CD4-positive, alpha-beta memory T cell (primary cell): ENCODE measurements around the gene RERE. TPM values are rescaled to one million over a fixed set of nuclear protein-coding genes. Genes with fewer than 3 reads are reported as not detected.
"Not testable (repeated sequence)": the region's sequence is repeated elsewhere in the genome, so short reads cannot be mapped to it uniquely, and the experiment has no call there.

ENCODE experiments used
- CTCF ChIA-PET: fragments of 350-600 bp; sonication (Branson Sonifier 250); formaldehyde crosslinking; loops from one replicate; lab custom pipeline; 2021; ENCODE audit warnings: inconsistent platforms; ENCODE audit not compliant: partially characterized antibody; lab: Charles Lee
- POLR2A ChIA-PET: fragments of 350-600 bp; sonication (Branson Sonifier 250); formaldehyde crosslinking; loops from one replicate; lab custom pipeline; 2021; ENCODE audit not compliant: partially characterized antibody; lab: Charles Lee
- DNase-seq, 5 donors: peaks; one replicate each; pipeline versions ENCODE4 v3.0.0 to v3.0.0-alpha.2; 2020 to 2022; ENCODE audit warnings: mixed read lengths in 1 of 5
- H3K27ac ChIP-seq: one replicate; pipeline ENCODE4 v1.7.0; 2013; ENCODE audit warnings: low read depth, low read length
- H3K27me3 ChIP-seq: 2 replicates; pipeline ENCODE4 v1.7.0; 2013; ENCODE audit warnings: mild to moderate bottlenecking, low read length, moderate library complexity; ENCODE audit not compliant: insufficient read depth
- H3K36me3 ChIP-seq: 2 replicates; pipeline ENCODE4 v1.7.0; 2013; ENCODE audit warnings: mild to moderate bottlenecking, low read length, moderate library complexity; ENCODE audit not compliant: insufficient read depth
- H3K4me1 ChIP-seq: 2 replicates; pipeline ENCODE4 v1.7.0; 2013; ENCODE audit warnings: mild to moderate bottlenecking, low read length, moderate library complexity; ENCODE audit not compliant: insufficient read depth
- H3K4me3 ChIP-seq, 2 donors: one replicate each; pipeline ENCODE4 v1.7.0; 2013; ENCODE audit warnings: low read length in 2 of 2, mild to moderate bottlenecking in 1 of 2
- H3K9me3 ChIP-seq, 2 donors: one replicate each; pipeline ENCODE4 v1.7.0; 2013; ENCODE audit warnings: low read length in 2 of 2, control low read depth in 1 of 2; ENCODE audit not compliant: control insufficient read depth in 1 of 2
- H3K27ac Mint-ChIP-seq, 7 donors: one replicate each; pipeline ENCODE4 v1.8.0; 2020 to 2021; ENCODE audit warnings: mixed read lengths in 7 of 7, mild to moderate bottlenecking in 6 of 7, inconsistent platforms in 3 of 7, moderate library complexity in 3 of 7
- H3K27me3 Mint-ChIP-seq, 2 donors: one replicate each; pipeline ENCODE4 v1.8.0; 2020 to 2021; ENCODE audit warnings: mixed read lengths in 2 of 2
- H3K36me3 Mint-ChIP-seq, 2 donors: one replicate each; pipeline ENCODE4 v1.8.0; 2020 to 2021; ENCODE audit warnings: mixed read lengths in 2 of 2, inconsistent platforms in 1 of 2, mild to moderate bottlenecking in 1 of 2
- H3K4me1 Mint-ChIP-seq, 4 donors: one replicate each; pipeline ENCODE4 v1.8.0; 2020 to 2021; ENCODE audit warnings: mixed read lengths in 4 of 4, mild to moderate bottlenecking in 1 of 4
- H3K4me3 Mint-ChIP-seq, 8 donors: one replicate each; pipeline ENCODE4 v1.8.0; 2020 to 2021; ENCODE audit warnings: mixed read lengths in 8 of 8, mild to moderate bottlenecking in 7 of 8, moderate library complexity in 6 of 8, inconsistent platforms in 3 of 8
- H3K9me3 Mint-ChIP-seq, 8 donors: one replicate each; pipeline ENCODE4 v1.8.0; 2020 to 2021; ENCODE audit warnings: mixed read lengths in 8 of 8, mild to moderate bottlenecking in 5 of 8, inconsistent platforms in 3 of 8, moderate library complexity in 1 of 8
- intact Hi-C: fragments of 100-400 bp; cut with micrococcal nuclease; formaldehyde crosslinking; loops from one replicate; pipeline ENCODE4 v1.15.1; 2023
- polyA plus RNA-seq, 2 donors: library from polyadenylated mRNA; unstranded; fragments of 300-500 nt; fragmentation: Illumina TruSeq; gene quantifications; one replicate each; pipeline ENCODE4 v1.2.3, GENCODE V29; 2021
- total RNA-seq, 2 experiments: library from RNA; stranded (reverse); gene quantifications; one replicate each; pipeline ENCODE4 v1.2.3, GENCODE V29; 2021

The RERE gene
- total and polyA plus RNA-seq, 4 experiments from 2014 or later, result 0.38 to 117 (median 60.3) TPM

DNA sequence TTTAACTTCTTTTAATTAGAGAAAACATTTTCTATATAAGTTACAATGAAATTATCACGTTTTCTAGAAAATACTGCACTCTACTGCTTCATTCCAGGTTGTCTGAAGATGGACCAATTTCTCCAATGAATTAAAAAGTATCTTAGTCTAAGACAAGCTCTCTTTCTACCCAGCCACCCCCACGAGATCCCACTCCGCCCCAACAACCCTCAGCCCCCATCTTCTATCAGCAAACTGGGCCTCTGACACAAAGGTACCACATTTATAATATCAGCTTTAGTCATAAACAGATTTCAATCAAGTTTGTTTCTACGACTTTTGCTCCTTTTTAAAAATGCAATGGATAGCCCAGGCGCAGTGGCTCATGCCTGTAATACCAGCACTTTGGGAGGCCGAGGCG, 117.8 kb downstream of the RERE start:
- ChIA-PET CTCF (interaction anchor here (1.5 to 2.3 kb wide), 2 partner anchors 26 to 138 kb away, joined by 4 to 6 read pairs; no protein-coding TSS in a partner anchor), POLR2A (no interaction called here)
- H3K4me3 Mint-ChIP-seq, result no peak overlapping the region
- H3K36me3 Mint-ChIP-seq, result no peaks in the 10 kb centered on the region
- peaks cover 18 to 25% of the 10 kb centered on the region in 2 donors for H3K27me3 Mint-ChIP-seq
- no peak for DNase-seq
- intact Hi-C loops, result loop anchor here (10.0 kb wide), 1 partner anchor 115 kb away; the partner anchor contains the start of gene RERE
- Histone ChIP-seq H3K36me3 (no peaks in the 10 kb centered on the region), H3K9me3 (no peaks in the 10 kb centered on the region), H3K4me1 (peaks cover 32% of the 10 kb centered on the region), H3K27ac (no peak overlapping the region), H3K4me3 (no peak overlapping the region), H3K27me3 (peaks cover 17% of the 10 kb centered on the region)
- H3K9me3 Mint-ChIP-seq, result peaks cover 0 to 2% (median 0%) of the 10 kb centered on the region in 8 donors
- peaks cover 15 to 30% (median 25%) of the 10 kb centered on the region in 4 donors for H3K4me1 Mint-ChIP-seq
- peak overlapping the region in 2 of 7 donors; percentile 25 to 42 for H3K27ac Mint-ChIP-seq

DNA sequence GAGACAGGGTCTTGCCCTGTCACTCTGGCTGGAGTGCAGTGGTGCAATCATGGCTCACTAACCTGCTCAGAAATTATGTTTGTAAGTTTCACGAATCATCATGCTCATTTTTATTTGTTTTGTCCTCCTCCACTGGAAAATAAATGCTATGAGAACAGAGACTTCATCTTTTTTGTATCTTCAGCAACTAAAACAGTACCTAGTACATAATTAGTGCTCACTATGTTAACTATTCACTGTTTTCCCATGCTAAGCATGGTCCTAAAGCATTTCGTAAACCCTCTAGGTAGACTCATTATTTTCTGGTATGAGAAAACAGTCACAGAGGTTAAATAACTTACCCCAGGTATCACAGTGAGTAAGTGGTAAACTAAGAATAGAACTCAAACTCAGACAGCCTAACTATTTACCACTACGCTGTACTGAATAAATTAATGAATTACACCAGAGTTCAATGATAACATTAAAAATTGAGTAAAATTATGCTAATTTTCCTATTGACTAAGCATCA, 118.4 kb downstream of the RERE start:
- Mint-ChIP-seq H3K27me3 (peaks cover 18 to 22% of the 10 kb centered on the region in 2 donors), H3K9me3 (peaks cover 0 to 2% (median 0%) of the 10 kb centered on the region in 8 donors), H3K27ac (no peak overlapping the region), H3K36me3 (no peaks in the 10 kb centered on the region), H3K4me3 (no peak overlapping the region), H3K4me1 (peaks cover 15 to 30% (median 25%) of the 10 kb centered on the region in 4 donors)
- Histone ChIP-seq H3K36me3 (no peaks in the 10 kb centered on the region), H3K27me3 (peaks cover 16% of the 10 kb centered on the region), H3K27ac (no peak overlapping the region), H3K4me1 (peaks cover 32% of the 10 kb centered on the region), H3K4me3 (no peak overlapping the region), H3K9me3 (no peaks in the 10 kb centered on the region)
- ChIA-PET POLR2A (interaction anchor here (1.2 kb wide), 1 partner anchor 14 kb away, joined by 4 read pairs; no protein-coding TSS in a partner anchor), CTCF (interaction anchor here (1.5 to 2.3 kb wide), 2 partner anchors 27 to 137 kb away, joined by 4 to 6 read pairs; no protein-coding TSS in a partner anchor)
- DNase-seq, result no peak
- intact Hi-C loops, result no loop called here

- Mint-ChIP-seq H3K27me3 (peaks cover 12 to 16% of the 10 kb centered on the region in 2 donors), H3K36me3 (no peaks in the 10 kb centered on the region), H3K9me3 (peaks cover 0 to 2% (median 0%) of the 10 kb centered on the region in 8 donors), H3K4me3 (no peak overlapping the region), H3K27ac (no peak overlapping the region), H3K4me1 (peaks cover 10 to 22% (median 19%) of the 10 kb centered on the region in 4 donors)
- Histone ChIP-seq H3K4me3 (no peak overlapping the region), H3K9me3 (no peaks in the 10 kb centered on the region), H3K27me3 (peaks cover 10% of the 10 kb centered on the region), H3K27ac (no peak overlapping the region), H3K36me3 (no peaks in the 10 kb centered on the region), H3K4me1 (peaks cover 28% of the 10 kb centered on the region)
- CTCF ChIA-PET, result no interaction called here
- DNase-seq, result no peak
- intact Hi-C loops, result no loop called here
- POLR2A ChIA-PET, result interaction anchor here (1.2 kb wide), 1 partner anchor 14 kb away, joined by 4 read pairs; no protein-coding TSS in a partner anchor
Measured at GRCh38 chr1:8698012-8698630, 119.3 kb downstream of the RERE start.

DNA sequence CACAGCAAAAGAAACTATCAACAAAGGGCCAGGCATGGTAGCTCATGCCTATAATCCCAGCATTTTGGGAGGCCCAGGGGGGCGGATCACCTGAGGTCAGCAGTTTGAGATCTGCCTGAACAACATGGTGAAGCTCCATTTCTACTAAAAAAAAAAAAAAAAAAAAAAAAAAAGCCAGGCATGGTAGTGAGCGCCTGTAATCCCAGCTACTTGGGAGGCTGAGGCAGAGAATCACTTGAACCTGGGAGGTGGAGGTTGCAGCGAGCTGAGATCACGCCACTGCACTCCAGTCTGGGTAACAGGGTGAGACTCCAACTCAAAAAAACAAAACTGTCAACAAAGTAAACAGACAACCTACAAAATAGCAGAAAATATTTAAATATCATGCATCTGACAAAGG, 122.0 kb downstream of the RERE start:
- DNase-seq, H3K4me3 ChIP-seq, intact Hi-C loops, H3K27ac Mint-ChIP-seq, H3K9me3 ChIP-seq, H3K27ac ChIP-seq, H3K9me3 Mint-ChIP-seq, H3K27me3 ChIP-seq, H3K4me1 Mint-ChIP-seq, H3K36me3 ChIP-seq, H3K4me1 ChIP-seq, H3K36me3 Mint-ChIP-seq, H3K27me3 Mint-ChIP-seq, POLR2A ChIA-PET, H3K4me3 Mint-ChIP-seq: not testable (repeated sequence)
- CTCF ChIA-PET, result interaction anchor here (0.6 kb wide), 1 partner anchor 242 kb away, joined by 3 read pairs; no protein-coding TSS in a partner anchor

DNA sequence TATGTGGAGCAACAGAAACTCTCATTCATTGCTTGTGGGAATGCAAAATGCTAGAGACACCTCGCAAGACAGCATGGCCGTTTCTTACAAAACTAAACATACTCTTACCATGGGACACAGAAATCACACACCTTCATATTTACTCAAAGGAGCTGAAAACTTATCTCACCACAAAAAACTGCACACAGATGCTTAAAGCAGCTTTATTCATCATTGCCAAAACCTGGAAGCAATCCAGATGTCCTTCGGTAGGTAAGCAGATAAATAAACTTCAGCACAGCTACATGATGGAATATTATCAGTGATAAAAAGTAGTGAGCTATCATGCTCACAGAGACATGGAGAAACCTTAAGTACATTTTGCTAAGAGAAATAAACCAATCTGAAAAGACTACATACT, 124.3 kb downstream of the RERE start:
- H3K36me3 ChIP-seq, result no peaks in the 10 kb centered on the region
- H3K27me3 ChIP-seq, result no peaks in the 10 kb centered on the region
- ChIA-PET POLR2A (no interaction called here), CTCF (no interaction called here)
- Mint-ChIP-seq H3K27ac (no peak overlapping the region), H3K4me3 (no peak overlapping the region), H3K9me3 (no peaks in the 10 kb centered on the region), H3K27me3 (no peaks in the 10 kb centered on the region), H3K36me3 (peaks cover 0 to 4% of the 10 kb centered on the region in 2 donors), H3K4me1 (no peaks in the 10 kb centered on the region)
- intact Hi-C loops, result no loop called here
- DNase-seq, result no peak
- no peak overlapping the region for H3K27ac ChIP-seq
- no peaks in the 10 kb centered on the region for H3K9me3 ChIP-seq
- H3K4me1 ChIP-seq, result no peaks in the 10 kb centered on the region
- no peak overlapping the region for H3K4me3 ChIP-seq

GRCh38 chr1:8691662-8692061, 125.8 kb downstream of the RERE start:
- DNase-seq, result no peak
- Histone ChIP-seq H3K36me3 (no peaks in the 10 kb centered on the region), H3K27ac (no peak overlapping the region), H3K27me3 (no peaks in the 10 kb centered on the region), H3K4me3 (no peak overlapping the region), H3K9me3 (no peaks in the 10 kb centered on the region), H3K4me1 (no peaks in the 10 kb centered on the region)
- POLR2A ChIA-PET, result interaction anchor here (1.2 kb wide), 1 partner anchor 18 kb away, joined by 3 read pairs; no protein-coding TSS in a partner anchor
- Mint-ChIP-seq H3K27me3 (no peaks in the 10 kb centered on the region), H3K4me3 (no peak overlapping the region), H3K36me3 (peaks cover 0 to 10% of the 10 kb centered on the region in 2 donors), H3K9me3 (no peaks in the 10 kb centered on the region), H3K4me1 (peaks cover 0 to 6% (median 3%) of the 10 kb centered on the region in 4 donors), H3K27ac (no peak overlapping the region)
- intact Hi-C loops, result no loop called here
- CTCF ChIA-PET, result interaction anchor here (1.6 kb wide), 1 partner anchor 12 kb away, joined by 4 read pairs; no protein-coding TSS in a partner anchor

DNA sequence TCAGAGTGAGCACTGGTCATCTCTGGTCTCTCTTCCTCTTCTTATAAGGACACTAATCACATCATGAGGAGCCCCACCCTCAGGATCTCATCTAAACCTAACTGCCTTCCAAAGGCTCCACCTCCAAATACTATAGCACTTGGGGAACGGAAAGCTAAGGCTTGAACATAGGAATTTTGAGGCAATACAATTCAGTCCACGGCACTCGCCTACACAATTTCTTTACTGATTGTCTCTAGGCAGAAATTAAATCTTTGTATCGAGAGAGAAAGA, 127.3 kb downstream of the RERE start:
- H3K4me1 Mint-ChIP-seq, result peaks cover 0 to 6% (median 3%) of the 10 kb centered on the region in 4 donors
- H3K9me3 Mint-ChIP-seq, result no peaks in the 10 kb centered on the region
- H3K27me3 Mint-ChIP-seq, result no peaks in the 10 kb centered on the region
- no peak overlapping the region for H3K27ac Mint-ChIP-seq
- no peak overlapping the region for H3K4me3 Mint-ChIP-seq
- H3K4me3 ChIP-seq, result no peak overlapping the region
- intact Hi-C loops, result no loop called here
- no peak for DNase-seq
- no peaks in the 10 kb centered on the region for H3K4me1 ChIP-seq
- H3K36me3 ChIP-seq, result no peaks in the 10 kb centered on the region
- ChIA-PET POLR2A (no interaction called here), CTCF (interaction anchor here (0.7 to 1.0 kb wide), 2 partner anchors 17 to 36 kb away, joined by 3 read pairs; no protein-coding TSS in a partner anchor)
- H3K27ac ChIP-seq, result no peak overlapping the region
- peaks cover 0 to 11% of the 10 kb centered on the region in 2 donors for H3K36me3 Mint-ChIP-seq
- no peaks in the 10 kb centered on the region for H3K27me3 ChIP-seq
- H3K9me3 ChIP-seq, result no peaks in the 10 kb centered on the region
